PC-3 (cell line): Measurements from ENCODE around the gene RPS3.

ENCODE experiments used
- EZH2 ChIP-seq: fragments of 300-600 bp; sonication (generic); IDR thresholded peaks from one replicate; pipeline ENCODE4 v1.6.1; 2017; ENCODE audit warnings: antibody characterized with exemption, mild to moderate bottlenecking, low read length; ENCODE audit not compliant: unreplicated experiment
- EZH2phosphoT487 ChIP-seq: fragments of 300-600 bp; sonication (generic); IDR thresholded peaks from 2 replicates; pipeline ENCODE4 v1.6.1; 2018; ENCODE audit warnings: mild to moderate bottlenecking, antibody characterized with exemption, low read length, borderline replicate concordance
- TF ChIP-seq, protein P1 (sequence below): fragments of 300-600 bp; sonication (generic); conservative IDR thresholded peaks from 2 replicates; pipeline ENCODE4 v1.5.1; 2017; ENCODE audit warnings: antibody characterized with exemption, low read depth, mild to moderate bottlenecking, low read length

DNA sequence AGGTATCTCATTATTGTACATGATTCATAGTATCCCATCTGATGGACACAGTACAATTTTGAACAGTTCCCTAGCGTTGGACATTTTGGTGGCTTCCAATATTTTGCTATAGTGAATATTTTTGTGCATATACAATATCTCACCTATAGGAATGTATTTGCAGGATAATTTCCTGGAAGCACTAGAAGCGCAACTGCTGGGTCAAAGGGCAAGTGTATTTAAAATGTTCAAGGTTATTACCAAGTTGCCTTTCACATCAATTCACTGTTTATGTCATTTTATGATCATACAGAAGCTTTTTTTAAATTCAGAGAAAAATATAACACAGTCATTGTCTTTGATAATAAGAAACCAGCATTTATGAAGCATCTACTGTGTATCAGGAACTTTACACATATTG, 19.1 kb upstream of the RPS3 start:
- TF ChIP-seq, protein P1, sequence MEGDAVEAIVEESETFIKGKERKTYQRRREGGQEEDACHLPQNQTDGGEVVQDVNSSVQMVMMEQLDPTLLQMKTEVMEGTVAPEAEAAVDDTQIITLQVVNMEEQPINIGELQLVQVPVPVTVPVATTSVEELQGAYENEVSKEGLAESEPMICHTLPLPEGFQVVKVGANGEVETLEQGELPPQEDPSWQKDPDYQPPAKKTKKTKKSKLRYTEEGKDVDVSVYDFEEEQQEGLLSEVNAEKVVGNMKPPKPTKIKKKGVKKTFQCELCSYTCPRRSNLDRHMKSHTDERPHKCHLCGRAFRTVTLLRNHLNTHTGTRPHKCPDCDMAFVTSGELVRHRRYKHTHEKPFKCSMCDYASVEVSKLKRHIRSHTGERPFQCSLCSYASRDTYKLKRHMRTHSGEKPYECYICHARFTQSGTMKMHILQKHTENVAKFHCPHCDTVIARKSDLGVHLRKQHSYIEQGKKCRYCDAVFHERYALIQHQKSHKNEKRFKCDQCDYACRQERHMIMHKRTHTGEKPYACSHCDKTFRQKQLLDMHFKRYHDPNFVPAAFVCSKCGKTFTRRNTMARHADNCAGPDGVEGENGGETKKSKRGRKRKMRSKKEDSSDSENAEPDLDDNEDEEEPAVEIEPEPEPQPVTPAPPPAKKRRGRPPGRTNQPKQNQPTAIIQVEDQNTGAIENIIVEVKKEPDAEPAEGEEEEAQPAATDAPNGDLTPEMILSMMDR: no peak
- TF ChIP-seq EZH2phosphoT487 (no peak), EZH2 (no peak)
